NCI-H510A treated with DMSO at 0.1 percent for 48 hours (cell line): ENCODE measurements around the gene KCNQ1.

Experiments
- DNase-seq: peaks from one replicate; lab custom pipeline; 2025; lab: John Stamatoyannopoulos, UW

KCNQ1 gene

DNA sequence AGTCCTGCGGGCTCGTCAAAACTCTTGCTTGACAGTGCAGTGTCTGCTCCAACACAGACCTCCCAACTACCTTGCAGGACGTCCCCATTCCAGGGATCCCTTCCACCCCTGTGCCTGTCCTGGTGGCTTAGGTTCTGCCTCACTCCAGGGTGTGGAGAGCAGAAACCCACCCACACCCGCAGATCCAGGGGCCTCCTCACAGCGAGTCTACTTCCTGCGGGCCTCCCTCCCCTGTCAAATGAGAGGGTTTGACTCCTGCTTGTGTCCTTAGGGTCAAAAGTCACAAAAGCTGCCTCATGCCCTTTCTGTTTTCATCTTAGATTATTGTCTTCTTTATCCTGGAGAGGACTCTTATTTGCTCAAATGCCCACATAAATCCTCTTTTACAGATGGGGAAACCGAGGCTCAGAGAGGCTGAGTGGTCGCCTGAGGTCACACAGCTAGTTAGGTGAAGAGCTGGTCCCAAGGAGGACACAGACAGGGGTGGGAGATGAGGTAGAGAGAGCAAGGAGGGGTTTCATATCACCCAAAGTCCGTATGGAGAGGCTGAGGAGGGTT, 336.1 kb downstream of the KCNQ1 start:
- no peak for DNase-seq

GRCh38 chr11:2781408-2782274, 336.8 kb downstream of the KCNQ1 start:
- no peak for DNase-seq

DNA sequence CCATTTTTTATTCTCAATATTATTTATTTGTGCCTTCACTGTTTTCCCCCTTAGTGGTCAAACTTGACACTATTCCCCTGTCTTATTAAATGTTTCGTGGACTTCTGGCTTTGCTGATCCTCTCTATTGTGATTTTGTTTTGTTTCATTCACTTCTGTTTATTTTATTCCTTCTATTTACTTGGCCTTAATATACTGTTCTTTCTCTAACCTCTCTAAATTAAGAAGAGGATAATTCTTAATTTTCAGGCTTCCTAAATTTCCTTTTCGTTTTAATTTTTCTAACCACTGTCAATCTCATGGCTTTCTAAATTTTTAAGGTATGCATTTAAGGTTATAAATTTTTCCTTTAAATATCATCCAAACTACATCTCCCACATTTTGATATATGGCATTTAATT, 338.0 kb downstream of the KCNQ1 start:
- DNase-seq: no peak

GRCh38 chr11:2783536-2784082, 338.8 kb downstream of the KCNQ1 start:
- DNase-seq: no peak

GRCh38 chr11:2787816-2788167, 343.0 kb downstream of the KCNQ1 start:
- no peak for DNase-seq

DNA sequence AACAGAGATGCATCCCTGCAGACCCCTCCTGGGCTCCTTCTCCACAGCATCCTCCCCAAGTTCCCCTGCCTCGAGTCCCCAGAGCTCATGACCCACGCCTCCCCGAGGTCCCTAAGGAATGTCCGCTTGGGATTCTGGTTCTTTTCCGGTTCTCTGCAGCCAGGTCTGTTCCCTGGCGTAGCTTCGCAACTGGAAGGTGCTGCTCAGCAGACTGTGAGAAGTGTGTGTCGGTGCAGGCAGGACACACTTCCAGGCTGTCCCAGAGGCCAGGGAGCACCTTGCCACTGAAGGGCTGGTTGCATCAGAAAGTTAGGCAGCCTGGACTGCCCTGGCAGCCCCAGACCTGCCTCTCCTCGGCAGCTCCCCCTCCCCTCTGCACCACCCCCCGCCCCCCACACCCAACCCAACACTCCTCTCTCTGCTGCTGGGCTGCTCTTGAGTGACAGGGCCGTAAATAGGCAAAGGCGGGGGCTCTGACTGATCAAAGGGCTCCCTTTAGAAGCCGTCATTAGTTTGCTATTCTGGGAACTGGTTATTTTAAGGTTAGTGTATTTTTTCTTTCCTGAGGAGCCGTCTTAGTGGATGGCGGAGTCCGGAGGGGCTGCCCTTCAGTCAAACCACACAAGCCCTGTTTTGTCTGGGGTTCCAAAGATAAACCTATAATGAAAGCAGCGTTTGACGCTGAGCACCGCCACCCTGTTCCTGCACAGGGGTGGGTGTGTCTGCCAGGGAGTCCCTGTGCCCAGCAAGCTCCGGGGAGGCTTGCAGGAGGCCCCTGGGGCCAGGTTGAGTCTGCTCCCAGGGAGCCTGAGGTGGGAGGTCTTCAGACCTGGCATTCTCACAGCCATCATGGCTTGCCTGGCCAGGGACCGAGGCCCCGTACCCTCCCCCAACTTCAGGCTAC, 343.6 kb downstream of the KCNQ1 start:
- no peak for DNase-seq

DNA sequence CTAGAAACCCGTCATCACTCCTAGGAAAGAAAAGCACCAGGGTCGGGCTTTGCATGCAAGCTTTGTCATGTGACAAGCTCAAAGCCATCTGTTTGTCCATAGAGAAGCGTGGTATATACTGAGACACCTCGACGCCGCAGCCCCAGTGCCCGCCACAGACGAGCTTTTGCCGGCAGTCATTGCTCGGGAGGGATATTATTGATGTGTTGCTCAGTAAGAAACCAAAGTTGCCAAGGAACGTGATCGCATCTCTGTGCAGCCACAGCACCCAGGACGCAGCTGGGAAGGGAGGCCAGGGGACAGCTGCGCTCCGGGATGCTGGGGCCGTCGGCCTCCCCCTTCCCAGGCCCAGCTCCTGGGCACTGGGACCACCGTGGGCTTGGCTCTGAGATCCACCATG, 344.5 kb downstream of the KCNQ1 start:
- DNase-seq: no peak

DNA sequence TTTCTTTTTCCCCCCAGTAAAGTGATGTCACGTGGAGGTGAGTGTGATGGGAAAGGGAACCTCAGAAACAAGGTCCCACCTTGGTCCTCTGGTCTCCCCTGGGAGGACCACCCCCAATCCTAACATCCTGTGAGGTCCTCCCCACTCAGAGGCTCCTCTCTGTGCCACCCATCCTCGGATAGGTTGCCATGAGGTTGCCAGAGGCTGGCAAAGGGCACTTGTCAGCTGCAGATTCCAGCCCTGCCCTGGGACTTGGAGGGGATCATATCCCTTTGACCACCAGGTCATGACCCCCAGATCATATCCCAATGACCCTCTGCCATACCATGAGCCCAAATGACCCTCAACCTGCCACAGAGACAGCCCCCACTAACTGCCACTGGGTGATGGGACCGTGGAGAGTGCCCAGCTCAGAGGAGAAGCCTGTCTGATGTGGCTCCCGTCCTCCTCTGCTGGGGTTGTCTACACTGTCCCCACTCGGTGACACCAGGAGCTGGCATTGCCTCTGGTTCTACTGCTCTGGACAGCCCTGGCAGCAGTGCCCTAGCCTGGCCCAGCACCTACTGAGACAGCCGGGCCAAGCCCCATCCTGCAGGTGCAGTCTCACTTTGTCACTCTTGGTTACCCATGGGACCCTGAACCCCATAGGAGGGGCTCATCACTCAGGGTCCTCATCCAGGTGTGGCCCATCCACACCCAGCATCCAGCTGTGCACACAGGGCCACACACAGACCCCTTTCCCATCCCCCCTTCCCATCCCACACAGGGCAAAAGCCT, 345.2 kb downstream of the KCNQ1 start:
- DNase-seq: no peak

- DNase-seq: no peak
Observed at GRCh38 chr11:2790568-2790921, 345.7 kb downstream of the KCNQ1 start.

GRCh38 chr11:2791139-2791520, 346.3 kb downstream of the KCNQ1 start:
- no peak for DNase-seq

GRCh38 chr11:2791521-2792380, 346.9 kb downstream of the KCNQ1 start:
- no peak for DNase-seq

DNA sequence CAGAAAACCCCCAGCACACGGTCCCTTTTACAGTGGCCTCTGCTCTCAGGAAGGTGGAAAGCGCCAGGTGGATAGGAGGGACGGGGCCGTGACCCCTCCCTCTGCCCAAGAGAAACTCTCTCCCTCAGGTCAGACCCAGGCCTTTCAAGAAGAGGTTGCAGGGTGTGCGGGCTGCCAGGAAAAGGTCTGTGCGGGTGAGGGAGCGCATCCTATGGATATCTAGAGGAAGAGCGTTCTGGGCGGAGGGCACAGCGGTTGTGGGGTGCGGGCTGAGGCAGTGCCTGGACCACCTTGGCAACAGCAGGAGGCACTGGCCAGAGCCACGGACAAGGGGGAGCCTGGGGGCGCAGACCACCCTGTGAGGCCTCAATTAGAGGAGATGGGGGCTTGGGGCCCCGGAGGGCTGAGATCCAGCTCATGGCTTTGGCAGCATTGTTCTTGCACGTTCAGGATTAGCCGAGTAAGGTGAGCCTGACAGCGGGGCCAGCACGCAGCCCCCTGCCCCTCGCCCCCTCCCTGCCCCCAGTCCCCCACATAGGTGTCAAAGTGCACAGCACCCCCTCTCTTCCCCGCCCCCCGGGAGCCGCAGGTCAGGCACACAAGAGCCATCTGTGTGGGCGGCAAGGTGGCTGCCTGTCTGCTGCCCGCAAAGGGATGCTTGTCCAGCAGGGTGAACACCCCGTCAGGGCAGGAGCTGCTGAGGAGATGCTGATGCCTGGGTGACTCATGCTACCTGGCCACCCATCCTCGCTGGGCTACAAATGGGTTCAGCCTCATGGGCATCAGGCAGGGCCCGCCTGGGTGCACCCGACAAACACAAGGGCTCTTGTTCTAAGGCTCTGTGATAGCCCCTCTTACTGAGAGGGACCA, 347.8 kb downstream of the KCNQ1 start:
- no peak for DNase-seq

DNA sequence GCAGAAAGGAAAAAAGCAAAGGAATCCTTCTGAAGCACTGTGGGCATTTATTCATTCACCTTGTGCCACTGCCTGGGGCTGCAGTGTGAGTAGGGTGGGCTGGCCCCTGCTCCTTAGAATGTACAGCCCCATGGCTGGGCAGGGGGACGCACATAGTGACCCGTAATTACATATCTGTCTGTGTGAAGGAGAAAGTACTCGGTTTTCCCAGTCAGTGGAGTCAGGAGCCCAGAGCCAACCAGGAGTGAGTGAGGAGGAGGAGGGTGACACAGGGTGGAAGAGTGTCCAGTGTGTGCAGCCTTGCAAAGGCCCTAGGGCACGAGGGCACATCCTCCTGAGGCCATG, 348.9 kb downstream of the KCNQ1 start:
- DNase-seq: no peak

DNA sequence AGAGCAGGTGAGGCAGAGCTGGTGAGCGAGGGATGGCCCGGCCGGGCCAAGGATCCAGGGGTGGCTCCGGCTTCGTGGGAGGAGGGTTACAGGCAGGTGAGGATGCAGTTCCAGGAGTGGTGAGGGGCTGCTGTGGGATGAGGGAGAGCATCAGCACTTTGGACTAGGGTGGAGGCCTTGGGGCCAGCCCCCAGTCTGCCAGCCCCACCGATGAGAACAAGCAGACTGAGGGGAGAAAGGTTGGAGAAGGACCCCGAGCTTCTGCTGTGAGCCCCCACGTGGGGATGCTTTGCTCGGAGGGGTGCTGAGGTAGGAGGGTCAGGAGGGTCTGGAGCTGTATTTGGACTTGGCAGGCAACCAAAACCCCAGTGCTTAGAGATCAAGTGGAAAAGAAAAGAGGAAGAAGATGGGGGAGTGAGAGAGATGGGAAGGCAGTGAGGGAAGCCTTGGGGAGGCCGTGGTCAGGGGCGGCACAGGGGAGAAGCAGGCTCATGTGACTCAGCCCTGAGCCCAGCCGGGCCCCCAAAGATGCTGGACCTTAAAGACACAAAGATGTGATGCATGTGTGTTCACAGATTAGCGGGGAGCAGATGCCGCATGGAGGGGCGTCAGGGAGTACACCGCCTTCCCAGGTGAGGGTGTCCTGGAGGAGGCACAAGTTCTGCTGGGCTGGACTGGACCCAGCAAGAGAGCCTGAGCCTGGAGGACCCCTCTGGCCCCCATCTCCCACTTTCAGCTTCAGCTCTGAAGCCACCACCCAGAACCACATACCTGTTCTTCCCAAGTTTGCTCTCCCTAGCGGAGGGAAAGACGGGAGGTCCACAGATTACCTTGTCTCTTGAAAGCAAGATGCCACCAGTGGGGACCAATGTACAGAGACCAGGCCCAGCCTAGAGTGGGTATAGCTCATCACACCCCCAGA, 349.5 kb downstream of the KCNQ1 start:
- DNase-seq: no peak

DNA sequence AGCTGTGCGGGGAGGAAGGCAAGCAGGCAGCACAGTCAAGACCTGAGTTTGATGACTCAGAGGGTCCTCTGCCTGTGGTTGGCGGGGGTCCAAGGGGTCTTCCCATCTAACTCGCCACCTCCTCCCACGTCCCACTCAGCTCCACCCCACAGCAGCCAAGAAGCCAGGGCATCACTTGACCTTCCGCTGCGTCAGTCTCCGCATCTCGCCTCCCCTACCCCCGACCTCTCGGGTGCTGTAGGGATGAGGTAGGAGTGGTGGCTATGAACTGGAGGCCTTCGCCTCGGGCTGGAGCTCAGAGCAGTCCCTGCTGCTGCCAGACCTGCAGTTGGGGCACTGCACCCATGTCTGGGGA, 350.1 kb downstream of the KCNQ1 start:
- no peak for DNase-seq

DNA sequence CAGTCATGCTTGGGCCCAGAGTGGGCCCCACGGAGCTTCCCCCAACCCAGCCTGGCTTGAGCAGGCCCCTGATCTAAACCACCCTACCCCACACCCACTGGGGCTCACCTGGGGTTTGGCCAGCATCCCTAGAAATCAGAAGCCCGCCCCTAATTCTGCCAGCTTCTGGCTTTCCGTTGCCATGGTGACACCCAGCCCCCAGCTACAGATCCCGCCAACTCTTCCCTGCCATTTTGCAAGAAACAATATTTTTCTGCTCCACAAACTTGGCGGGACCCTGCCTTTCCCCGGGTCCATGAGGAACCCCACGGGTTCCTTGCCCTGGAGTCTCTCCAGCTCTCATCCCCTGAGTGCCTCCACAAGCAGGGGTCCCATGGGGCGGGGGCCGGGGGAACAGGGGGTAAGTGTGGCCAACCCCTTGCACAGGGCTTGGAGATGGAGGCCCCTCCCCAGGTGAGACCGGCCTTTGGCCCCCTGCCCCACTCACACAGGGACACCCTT, 350.7 kb downstream of the KCNQ1 start:
- DNase-seq: no peak

DNA sequence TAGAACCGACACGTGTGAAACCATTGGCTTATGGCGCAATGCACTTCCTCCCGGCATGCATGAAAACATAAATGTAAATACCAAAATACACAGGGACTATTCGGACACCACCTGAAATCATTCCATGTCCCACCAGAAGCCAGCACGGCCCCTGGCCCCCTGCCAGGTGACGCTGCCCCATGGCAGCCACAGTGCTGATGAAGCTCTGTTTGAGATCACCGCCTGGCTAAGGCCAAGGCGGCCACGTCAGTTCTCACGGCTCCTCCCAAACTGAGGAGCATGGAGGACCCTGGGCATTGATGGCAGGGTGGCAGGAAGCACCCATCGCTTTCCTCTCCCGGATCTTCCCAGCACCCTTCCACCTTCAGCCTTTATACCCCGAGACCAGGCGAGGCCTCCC, 351.3 kb downstream of the KCNQ1 start:
- DNase-seq: no peak

GRCh38 chr11:2796508-2797113, 351.8 kb downstream of the KCNQ1 start:
- no peak for DNase-seq
